ENCODE results near the gene DUSP2.
"Not testable (repeated sequence)": the region's sequence is repeated elsewhere in the genome, so short reads cannot be mapped to it uniquely, and the experiment has no call there.

DUSP2 gene

DNA sequence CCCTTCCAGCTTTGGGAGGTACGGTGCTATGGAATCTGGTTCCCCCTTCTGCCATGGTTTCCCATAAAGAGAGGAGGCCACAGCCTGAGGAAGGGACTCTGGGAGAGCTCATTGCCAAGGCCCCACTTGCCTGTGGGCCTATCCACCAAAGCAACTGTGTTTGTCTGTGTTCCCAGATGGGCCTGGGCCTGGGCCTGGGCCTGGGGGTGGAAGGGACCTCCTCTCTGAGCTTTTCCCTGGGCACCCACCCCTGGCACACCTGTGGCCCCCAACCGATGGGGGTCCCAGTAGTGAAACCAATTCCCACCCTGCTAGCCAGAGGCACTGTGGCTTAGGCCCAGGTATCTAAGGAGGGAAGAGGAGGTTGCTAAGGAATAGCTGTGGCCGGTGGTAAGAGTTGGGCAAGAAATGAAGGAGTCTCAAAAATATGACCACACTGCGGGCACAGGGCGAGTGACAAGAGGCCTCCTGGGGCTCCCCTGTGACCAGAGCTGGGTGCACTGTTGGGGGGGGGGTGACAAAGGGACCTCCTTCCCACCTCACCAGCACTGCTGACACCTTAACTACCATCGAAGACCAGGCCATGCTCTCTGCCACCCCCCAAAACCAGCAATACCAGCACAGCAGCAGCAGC lies 4.9 kb upstream of the DUSP2 start:
- Histone ChIP-seq H3K4me1 (ENCODE audit: control insufficient read depth, insufficient read depth, low read length) (no peaks in the 10 kb centered on the region), H3K4me3 (ENCODE audit: low read length) (no peak overlapping the region), H3K36me3 (ENCODE audit: control insufficient read depth, insufficient read depth, low read length) (no peaks in the 10 kb centered on the region), H3K27me3 (ENCODE audit: control insufficient read depth, insufficient read depth, low read length) (no peaks in the 10 kb centered on the region), H3K27ac (ENCODE audit: low read depth, low read length) (no peak overlapping the region), H3K9ac (ENCODE audit: low read length) (no peak overlapping the region)

DNA sequence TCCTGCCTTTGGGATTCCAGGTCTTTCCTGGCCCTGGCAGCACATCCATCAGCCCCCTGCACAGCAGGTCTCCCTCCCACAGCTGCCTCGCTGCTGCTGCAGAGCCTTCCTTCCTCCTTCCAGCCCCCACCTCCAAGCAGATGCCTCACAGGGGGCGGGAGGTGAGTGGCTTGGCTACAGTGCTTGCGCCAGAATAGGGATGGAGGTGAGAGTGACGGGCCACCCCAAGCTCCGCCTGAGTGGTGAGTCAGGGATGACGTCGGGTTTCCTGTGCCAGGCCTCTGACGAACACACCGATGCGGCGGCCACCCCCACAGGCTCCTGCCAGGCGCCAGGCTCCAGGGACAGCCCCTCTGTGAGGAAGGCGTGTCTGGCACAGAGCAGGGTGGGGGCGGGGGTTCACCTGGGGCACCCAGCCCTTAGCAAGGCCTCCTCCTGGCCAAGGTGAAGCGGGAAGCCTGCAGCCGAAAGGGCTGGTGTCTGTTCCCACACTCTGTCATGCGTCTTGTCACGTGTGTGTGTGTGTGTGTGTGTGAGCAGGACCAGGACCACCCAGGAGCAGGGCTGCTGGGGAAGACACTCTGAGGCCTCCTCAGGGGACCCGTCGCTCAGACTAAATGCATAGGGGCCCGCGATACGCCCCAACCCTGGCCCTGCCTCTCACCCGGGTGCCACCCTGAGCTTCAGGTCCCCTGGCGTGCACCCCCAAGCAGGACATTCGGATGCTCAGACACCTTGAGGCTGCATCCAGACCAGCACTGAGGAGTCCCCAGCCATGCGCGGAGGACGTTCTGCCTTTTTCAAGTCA lies 3.4 kb upstream of the DUSP2 start:
- H3K4me3 ChIP-seq (ENCODE audit: low read length), result no peak overlapping the region
- no peaks in the 10 kb centered on the region for H3K4me1 ChIP-seq (ENCODE audit: control insufficient read depth, insufficient read depth, low read length)
- H3K27ac ChIP-seq (ENCODE audit: low read depth, low read length), result no peak overlapping the region
- no peaks in the 10 kb centered on the region for H3K27me3 ChIP-seq (ENCODE audit: control insufficient read depth, insufficient read depth, low read length)
- H3K9ac ChIP-seq (ENCODE audit: low read length), result no peak overlapping the region
- no peaks in the 10 kb centered on the region for H3K36me3 ChIP-seq (ENCODE audit: control insufficient read depth, insufficient read depth, low read length)

DNA sequence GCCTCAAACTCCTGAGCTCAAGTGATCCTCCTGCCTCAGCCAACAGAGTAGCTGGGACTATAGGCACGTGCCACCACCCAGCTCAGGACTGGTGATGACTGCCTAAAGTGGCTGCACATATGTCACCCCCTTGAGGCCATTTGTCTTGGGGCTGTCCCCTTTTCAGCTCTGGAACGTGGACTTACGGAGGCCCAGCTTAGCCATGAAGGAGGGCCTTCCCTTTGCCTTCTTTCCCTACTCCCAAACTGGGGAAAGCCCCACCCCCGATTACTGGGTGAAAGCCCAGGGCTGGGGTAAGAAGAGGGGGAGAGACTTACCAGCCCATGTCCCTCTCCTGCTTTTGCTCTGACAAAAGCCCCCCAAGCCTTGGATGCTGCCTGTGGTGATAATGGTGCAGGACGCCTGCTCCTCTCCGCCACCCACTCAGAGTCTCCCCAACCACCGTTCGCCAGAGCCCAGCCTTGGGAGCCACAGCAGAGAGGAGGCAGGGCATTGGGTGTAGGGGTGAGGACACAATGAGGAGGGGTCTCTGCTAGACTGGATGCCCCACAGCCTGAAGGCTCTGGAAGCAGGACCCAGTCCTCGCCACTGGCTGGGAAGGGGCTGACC lies 2.5 kb upstream of the DUSP2 start:
- Histone ChIP-seq H3K4me3 (ENCODE audit: low read length) (no peak overlapping the region), H3K27me3 (ENCODE audit: control insufficient read depth, insufficient read depth, low read length) (no peaks in the 10 kb centered on the region), H3K9ac (ENCODE audit: low read length) (no peak overlapping the region), H3K27ac (ENCODE audit: low read depth, low read length) (no peak overlapping the region), H3K36me3 (ENCODE audit: control insufficient read depth, insufficient read depth, low read length) (no peaks in the 10 kb centered on the region), H3K4me1 (ENCODE audit: control insufficient read depth, insufficient read depth, low read length) (no peaks in the 10 kb centered on the region)

DNA sequence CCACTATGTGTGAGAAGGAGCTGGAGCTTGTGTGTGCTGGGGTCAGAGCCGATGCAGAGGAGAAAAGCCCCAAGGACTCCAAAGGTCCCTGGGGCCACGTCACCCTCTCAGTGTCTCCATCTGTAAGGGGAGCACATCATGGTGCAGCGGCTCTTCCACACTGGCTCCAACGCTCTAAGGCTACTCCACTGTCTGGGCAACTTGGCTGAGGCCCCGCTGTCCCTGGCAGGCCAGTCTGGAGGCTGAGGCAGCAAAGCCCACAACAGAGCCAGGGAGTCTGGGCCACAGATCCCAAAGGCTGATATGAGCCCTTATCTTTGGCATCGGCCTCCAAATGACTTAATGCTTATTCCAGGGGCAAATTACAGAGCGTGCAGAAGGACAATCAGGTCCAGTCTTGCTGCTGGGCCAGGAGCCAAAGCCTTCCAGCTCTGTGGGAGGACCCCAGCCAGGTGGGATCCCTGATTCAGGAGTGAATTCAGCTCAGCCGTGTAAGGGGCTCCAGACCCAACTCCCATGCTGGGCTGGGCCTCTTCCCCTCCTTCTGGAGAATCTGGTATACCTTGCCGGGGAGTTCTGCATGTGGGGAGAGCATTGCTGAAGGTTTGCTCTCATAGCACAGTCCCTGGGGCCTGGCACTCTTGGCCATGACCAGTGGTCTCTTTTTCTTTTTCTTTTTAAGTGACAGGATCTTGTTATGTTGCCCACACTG lies 1.8 kb upstream of the DUSP2 start:
- Histone ChIP-seq H3K4me1 (ENCODE audit: control insufficient read depth, insufficient read depth, low read length) (no peaks in the 10 kb centered on the region), H3K27ac (ENCODE audit: low read depth, low read length) (no peak overlapping the region), H3K9ac (ENCODE audit: low read length) (no peak overlapping the region)

GRCh38 chr2:96146153-96146880 lies 1.1 kb upstream of the DUSP2 start:
- H3K27ac ChIP-seq (ENCODE audit: low read depth, low read length), result no peak overlapping the region
- no peak overlapping the region for H3K9ac ChIP-seq (ENCODE audit: low read length)
- H3K27me3 ChIP-seq (ENCODE audit: control insufficient read depth, insufficient read depth, low read length), result no peaks in the 10 kb centered on the region
- no peaks in the 10 kb centered on the region for H3K36me3 ChIP-seq (ENCODE audit: control insufficient read depth, insufficient read depth, low read length)
- H3K4me3 ChIP-seq (ENCODE audit: low read length), result no peak overlapping the region
- H3K4me1 ChIP-seq (ENCODE audit: control insufficient read depth, insufficient read depth, low read length), result no peaks in the 10 kb centered on the region

More for the DNA sequence above, 1.8 kb upstream of the DUSP2 start:
- Histone ChIP-seq H3K36me3 (ENCODE audit: control insufficient read depth, insufficient read depth, low read length) (no peaks in the 10 kb centered on the region), H3K4me3 (ENCODE audit: low read length) (no peak overlapping the region), H3K27me3 (ENCODE audit: control insufficient read depth, insufficient read depth, low read length) (no peaks in the 10 kb centered on the region)

DNA sequence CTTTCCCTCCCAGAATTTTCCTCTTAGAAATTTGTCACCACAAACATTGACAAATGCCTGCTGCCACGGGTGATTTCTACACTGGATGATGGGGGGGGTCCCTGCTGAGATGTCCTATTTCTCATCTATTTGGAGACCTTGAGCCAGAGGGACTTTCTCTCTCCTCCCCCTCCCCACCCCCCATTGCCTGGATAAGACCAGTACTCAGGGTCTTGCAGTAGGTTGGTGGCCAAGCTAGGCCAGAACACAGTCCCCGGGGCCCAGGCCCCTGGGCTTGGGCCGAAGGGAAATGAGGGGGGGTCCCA lies 560 bp upstream of the DUSP2 start:
- Histone ChIP-seq H3K9ac (ENCODE audit: low read length) (no peak overlapping the region), H3K27me3 (ENCODE audit: control insufficient read depth, insufficient read depth, low read length) (no peaks in the 10 kb centered on the region), H3K4me3 (ENCODE audit: low read length) (peak overlapping the region; percentile 54), H3K4me1 (ENCODE audit: control insufficient read depth, insufficient read depth, low read length) (no peaks in the 10 kb centered on the region), H3K36me3 (ENCODE audit: control insufficient read depth, insufficient read depth, low read length) (no peaks in the 10 kb centered on the region), H3K27ac (ENCODE audit: low read depth, low read length) (no peak overlapping the region)

DNA sequence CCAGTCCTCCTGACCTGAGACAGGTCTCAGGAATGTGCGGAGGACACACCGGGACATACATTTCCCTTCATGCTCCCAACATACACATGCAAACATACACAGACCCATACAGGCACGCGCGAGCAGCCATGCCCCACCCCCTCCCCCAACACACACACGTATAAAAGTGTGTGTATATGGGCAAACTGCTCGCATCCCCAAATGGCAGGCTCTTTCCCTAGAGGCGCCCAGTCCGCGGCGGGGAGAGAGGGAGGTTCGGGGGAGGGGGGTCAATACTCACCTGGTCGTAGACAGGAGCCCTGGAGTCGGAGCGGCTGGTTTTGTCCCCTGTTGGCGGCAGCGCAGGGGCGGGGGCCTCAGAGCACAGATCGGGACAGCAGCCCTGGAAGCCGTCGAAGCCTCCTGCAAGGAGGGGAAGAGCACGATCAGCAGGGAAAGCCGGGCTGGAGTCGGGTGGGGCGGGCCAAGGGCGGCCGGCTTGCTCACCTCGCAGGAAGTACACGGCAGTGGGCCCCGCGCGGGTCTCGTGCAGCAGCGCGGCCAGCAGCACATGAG lies 682 bp downstream of the DUSP2 start:
- H3K4me3 ChIP-seq (ENCODE audit: low read length), result peak overlapping the region; percentile 63
- no peaks in the 10 kb centered on the region for H3K4me1 ChIP-seq (ENCODE audit: control insufficient read depth, insufficient read depth, low read length)
- no peaks in the 10 kb centered on the region for H3K36me3 ChIP-seq (ENCODE audit: control insufficient read depth, insufficient read depth, low read length)
- no peaks in the 10 kb centered on the region for H3K27me3 ChIP-seq (ENCODE audit: control insufficient read depth, insufficient read depth, low read length)
- no peak overlapping the region for H3K9ac ChIP-seq (ENCODE audit: low read length)
- no peak overlapping the region for H3K27ac ChIP-seq (ENCODE audit: low read depth, low read length)

- Histone ChIP-seq H3K27me3 (ENCODE audit: control insufficient read depth, insufficient read depth, low read length) (no peaks in the 10 kb centered on the region), H3K27ac (ENCODE audit: low read depth, low read length) (no peak overlapping the region), H3K9ac (ENCODE audit: low read length) (no peak overlapping the region), H3K36me3 (ENCODE audit: control insufficient read depth, insufficient read depth, low read length) (no peaks in the 10 kb centered on the region), H3K4me3 (ENCODE audit: low read length) (peak overlapping the region; percentile 63), H3K4me1 (ENCODE audit: control insufficient read depth, insufficient read depth, low read length) (no peaks in the 10 kb centered on the region)
Measured at GRCh38 chr2:96143848-96144480, 1.3 kb downstream of the DUSP2 start.

GRCh38 chr2:96143231-96143847 lies 1.9 kb downstream of the DUSP2 start:
- no peaks in the 10 kb centered on the region for H3K4me1 ChIP-seq (ENCODE audit: control insufficient read depth, insufficient read depth, low read length)
- H3K27ac ChIP-seq (ENCODE audit: low read depth, low read length), result no peak overlapping the region
- H3K4me3 ChIP-seq (ENCODE audit: low read length), result peak overlapping the region; percentile 63

GRCh38 chr2:96142217-96143113 lies 2.8 kb downstream of the DUSP2 start:
- H3K9ac ChIP-seq (ENCODE audit: low read length), result no peak overlapping the region
- H3K4me1 ChIP-seq (ENCODE audit: control insufficient read depth, insufficient read depth, low read length), result no peaks in the 10 kb centered on the region
- H3K27me3 ChIP-seq (ENCODE audit: control insufficient read depth, insufficient read depth, low read length), result no peaks in the 10 kb centered on the region
- no peak overlapping the region for H3K4me3 ChIP-seq (ENCODE audit: low read length)
- H3K27ac ChIP-seq (ENCODE audit: low read depth, low read length), result no peak overlapping the region
- H3K36me3 ChIP-seq (ENCODE audit: control insufficient read depth, insufficient read depth, low read length), result no peaks in the 10 kb centered on the region

More at GRCh38 chr2:96143231-96143847, 1.9 kb downstream of the DUSP2 start:
- H3K36me3 ChIP-seq (ENCODE audit: control insufficient read depth, insufficient read depth, low read length), result no peaks in the 10 kb centered on the region
- no peak overlapping the region for H3K9ac ChIP-seq (ENCODE audit: low read length)
- H3K27me3 ChIP-seq (ENCODE audit: control insufficient read depth, insufficient read depth, low read length), result no peaks in the 10 kb centered on the region

DNA sequence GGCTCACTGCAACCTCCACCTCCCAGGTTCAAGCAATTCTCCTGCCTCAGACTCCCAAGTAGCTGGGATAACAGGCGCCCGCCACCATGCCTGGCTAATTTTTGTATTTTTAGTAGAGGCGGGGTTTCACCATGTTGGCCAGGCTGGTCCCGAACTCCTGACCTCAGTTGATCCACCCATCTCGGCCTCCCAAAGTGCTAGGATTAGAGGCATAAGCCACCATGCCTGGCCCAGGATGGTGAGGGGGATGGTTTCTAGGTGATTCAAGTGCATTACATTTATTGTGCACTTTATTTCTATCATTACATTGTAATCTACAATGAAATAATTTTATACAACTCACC lies 3.6 kb downstream of the DUSP2 start:
- not testable (repeated sequence) for H3K4me1 ChIP-seq (ENCODE audit: control insufficient read depth, insufficient read depth, low read length); H3K36me3 ChIP-seq (ENCODE audit: control insufficient read depth, insufficient read depth, low read length); H3K9ac ChIP-seq (ENCODE audit: low read length); H3K27me3 ChIP-seq (ENCODE audit: control insufficient read depth, insufficient read depth, low read length); H3K27ac ChIP-seq (ENCODE audit: low read depth, low read length); H3K4me3 ChIP-seq (ENCODE audit: low read length)
